Measurements from ENCODE around the gene ABCB7.
A peak's percentile ranks its signal among the peaks of the same experiment; 100 is the strongest.
"Not testable (repeated sequence)": the region's sequence is repeated elsewhere in the genome, so short reads cannot be mapped to it uniquely, and the experiment has no call there.

Gene ABCB7

GRCh38 chrX:75086731-75087195 is 69.3 kb downstream of the ABCB7 start:
- no peak for DNase-seq

GRCh38 chrX:75084757-75085156 is 71.3 kb downstream of the ABCB7 start:
- no peak for DNase-seq

- no peak for DNase-seq
These were observed 79.7 kb downstream of the ABCB7 start for GRCh38 chrX:75076429-75076828.

GRCh38 chrX:75074475-75074874 is 81.6 kb downstream of the ABCB7 start:
- DNase-seq: no peak

- no peak for DNase-seq
These were observed 84.7 kb downstream of the ABCB7 start for GRCh38 chrX:75071334-75071733.

GRCh38 chrX:75067931-75068330 is 88.2 kb downstream of the ABCB7 start:
- no peak for DNase-seq

GRCh38 chrX:75061701-75062100 is 94.4 kb downstream of the ABCB7 start:
- DNase-seq: no peak

- DNase-seq: no peak
These were observed 105.0 kb downstream of the ABCB7 start for GRCh38 chrX:75051047-75051446.

GRCh38 chrX:75045369-75045768 is 110.7 kb downstream of the ABCB7 start:
- no peak for DNase-seq

GRCh38 chrX:75044142-75044541 is 111.9 kb downstream of the ABCB7 start:
- not testable (repeated sequence) for DNase-seq

- DNase-seq: peak; percentile 32
These were observed 117.2 kb downstream of the ABCB7 start for GRCh38 chrX:75038925-75039324.

Data from hematopoietic multipotent progenitor cell treated with erythropoietin and hydrocortisone succinate and interleukin-3 and kit ligand, for 6 days (in vitro differentiated cells).